ENCODE data around the gene PTPRT. TPM values are rescaled to one million over a fixed set of nuclear protein-coding genes. Genes with fewer than 3 reads are reported as not detected.
"Not testable (repeated sequence)": the region's sequence is repeated elsewhere in the genome, so short reads cannot be mapped to it uniquely, and the experiment has no call there.

PTPRT gene
- total RNA-seq, 1 donor from 2014 or later, result 23.5 TPM

- Histone ChIP-seq H3K9me3 (no peaks in the 10 kb centered on the region), H3K4me1 (no peaks in the 10 kb centered on the region), H3K36me3 (no peaks in the 10 kb centered on the region), H3K4me3 (no peak overlapping the region), H3K27ac (no peak overlapping the region), H3K27me3 (no peaks in the 10 kb centered on the region)
- intact Hi-C loops (cut with DNase I), result loop anchor here (5.0 kb wide), 1 partner anchor 50 kb away; no protein-coding TSS in a partner anchor
- DNase-seq (ENCODE audit: low spot score in 2 of 2), result no peak
- TF ChIP-seq CTCF (IDR thresholded peaks at IDR 0.05), result no peak
These were observed 282.0 kb downstream of the PTPRT start for GRCh38 chr20:42907730-42908129.

DNA sequence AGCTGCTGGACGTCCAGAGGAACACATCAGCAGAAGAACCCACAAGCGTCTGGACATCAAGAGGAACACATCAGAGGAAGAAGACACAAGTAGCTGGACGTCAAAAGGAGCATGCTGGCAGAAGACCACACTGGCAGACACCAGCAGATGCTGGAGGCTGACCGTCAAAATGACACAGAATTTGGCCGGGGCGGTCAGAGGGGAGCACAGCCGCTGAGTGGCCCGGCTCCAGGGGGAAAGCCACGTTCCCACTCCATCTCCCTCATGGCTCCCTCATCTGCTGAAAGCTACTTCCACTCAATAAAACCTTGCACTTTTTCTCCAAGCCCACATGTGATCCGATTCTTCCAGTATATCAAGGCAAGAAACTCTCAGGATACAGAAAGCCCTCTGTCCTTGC lies 283.6 kb downstream of the PTPRT start:
- Histone ChIP-seq H3K27ac (no peak overlapping the region), H3K4me1 (no peaks in the 10 kb centered on the region), H3K27me3 (no peaks in the 10 kb centered on the region), H3K4me3 (no peak overlapping the region), H3K9me3 (no peaks in the 10 kb centered on the region), H3K36me3 (no peaks in the 10 kb centered on the region)
- DNase-seq (ENCODE audit: low spot score in 2 of 2), result no peak
- intact Hi-C loops (cut with DNase I), result loop anchor here (5.0 kb wide), 1 partner anchor 49 kb away; no protein-coding TSS in a partner anchor
- no peak for TF ChIP-seq CTCF (IDR thresholded peaks at IDR 0.05)

- H3K4me1 ChIP-seq, result no peaks in the 10 kb centered on the region
- no peaks in the 10 kb centered on the region for H3K9me3 ChIP-seq
- no peak for TF ChIP-seq CTCF (IDR thresholded peaks at IDR 0.05)
- DNase-seq (ENCODE audit: low spot score in 2 of 2), result no peak
- H3K36me3 ChIP-seq, result no peaks in the 10 kb centered on the region
- no peak overlapping the region for H3K27ac ChIP-seq
- no peak overlapping the region for H3K4me3 ChIP-seq
- intact Hi-C loops (cut with DNase I), result no loop called here
- H3K27me3 ChIP-seq, result no peaks in the 10 kb centered on the region
These were observed 287.2 kb downstream of the PTPRT start for GRCh38 chr20:42902509-42902908.

GRCh38 chr20:42901689-42902440 lies 287.8 kb downstream of the PTPRT start:
- Histone ChIP-seq H3K36me3 (no peaks in the 10 kb centered on the region), H3K4me3 (no peak overlapping the region), H3K27me3 (no peaks in the 10 kb centered on the region), H3K27ac (no peak overlapping the region), H3K4me1 (no peaks in the 10 kb centered on the region), H3K9me3 (no peaks in the 10 kb centered on the region)
- no peak for TF ChIP-seq CTCF (IDR thresholded peaks at IDR 0.05)
- DNase-seq (ENCODE audit: low spot score in 2 of 2), result no peak
- intact Hi-C loops (cut with DNase I), result no loop called here

- H3K9me3 ChIP-seq; H3K27me3 ChIP-seq; H3K27ac ChIP-seq; H3K36me3 ChIP-seq; DNase-seq (ENCODE audit: low spot score in 2 of 2); H3K4me3 ChIP-seq; H3K4me1 ChIP-seq; intact Hi-C loops (cut with DNase I): not testable (repeated sequence)
These were observed 288.9 kb downstream of the PTPRT start for GRCh38 chr20:42900764-42901163.

GRCh38 chr20:42895020-42895419 lies 294.7 kb downstream of the PTPRT start:
- no peak overlapping the region for H3K27ac ChIP-seq
- H3K4me1 ChIP-seq, result no peaks in the 10 kb centered on the region
- no peak overlapping the region for H3K4me3 ChIP-seq
- no peaks in the 10 kb centered on the region for H3K36me3 ChIP-seq
- no peaks in the 10 kb centered on the region for H3K27me3 ChIP-seq
- TF ChIP-seq CTCF (IDR thresholded peaks at IDR 0.05), result no peak
- intact Hi-C loops (cut with DNase I), result no loop called here
- no peaks in the 10 kb centered on the region for H3K9me3 ChIP-seq
- DNase-seq (ENCODE audit: low spot score in 2 of 2), result no peak
